Stimulated activated CD4-positive, alpha-beta T cell treated with anti-CD3 and anti-CD28 coated beads, TNF-alpha, amount 100 ng/mL, for 4 hours (primary cell): ENCODE measurements around the gene LITAF.
"Not testable (repeated sequence)": the region's sequence is repeated elsewhere in the genome, so short reads cannot be mapped to it uniquely, and the experiment has no call there.

ENCODE experiments used
- DNase-seq, 3 experiments: peaks; one replicate each; pipeline ENCODE4 v3.0.0-alpha.2; 2020; ENCODE audit warnings: low read depth in 3 of 3

The LITAF gene

DNA sequence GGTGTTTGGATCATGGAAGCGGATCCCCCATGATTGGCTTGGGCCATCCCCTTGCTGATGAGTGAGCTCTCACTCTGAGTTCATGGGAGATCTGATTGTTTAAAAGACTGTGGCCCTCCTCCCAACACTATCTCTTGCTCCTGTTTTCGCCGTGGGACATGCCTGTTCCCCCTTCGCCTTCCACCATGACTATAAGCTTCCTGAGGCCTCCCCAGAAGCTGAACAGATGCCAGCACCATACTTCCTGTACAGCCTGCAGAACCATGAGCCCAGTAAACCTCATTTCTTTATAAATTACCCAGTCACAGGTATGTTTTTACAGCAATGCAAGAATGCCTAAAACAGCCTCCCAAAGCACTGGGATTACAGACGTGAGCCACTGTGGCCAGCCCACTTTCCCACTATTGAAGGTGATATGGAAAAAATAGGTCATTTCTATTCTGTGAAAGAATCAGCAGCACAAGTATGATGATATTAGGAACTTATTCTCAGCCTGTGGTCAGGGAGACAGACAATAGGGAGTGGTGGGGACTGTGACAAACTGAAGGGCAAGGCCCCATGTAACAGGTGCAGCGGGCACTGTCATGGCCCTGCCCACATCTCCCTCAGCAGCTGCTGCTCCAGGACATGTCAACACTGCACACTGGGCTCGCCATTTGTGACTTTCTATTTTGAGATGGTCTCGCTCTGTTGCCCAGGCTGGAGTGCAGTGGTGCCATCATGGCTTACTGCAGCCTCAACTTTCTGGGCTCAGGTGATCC is 33.7 kb upstream of the LITAF start:
- no peak for DNase-seq

DNA sequence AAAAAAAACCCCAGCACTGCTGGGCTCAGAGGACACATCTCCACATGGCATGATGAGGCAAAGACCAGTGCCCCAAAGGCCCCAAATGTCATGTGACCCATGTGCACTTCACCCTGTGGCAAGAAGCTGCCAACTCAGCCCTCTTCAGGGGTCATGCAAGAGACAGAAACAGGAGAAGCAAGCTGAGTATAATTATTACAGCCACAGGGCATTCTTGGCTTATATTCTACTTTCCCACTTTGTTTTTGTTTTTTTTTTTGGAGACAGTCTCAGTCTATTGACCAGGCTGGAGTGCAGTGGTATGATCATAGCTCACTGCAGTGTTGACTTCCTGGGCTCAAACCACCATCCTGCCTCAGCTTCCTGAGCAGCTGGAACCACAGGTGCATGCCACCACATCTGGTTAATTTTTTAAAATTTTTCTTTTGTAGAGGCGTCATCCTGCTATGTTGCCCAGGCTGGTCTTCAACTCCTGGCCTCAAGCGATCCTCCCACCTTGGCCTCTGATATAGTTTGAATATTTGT is 32.7 kb upstream of the LITAF start:
- DNase-seq: no peak

DNA sequence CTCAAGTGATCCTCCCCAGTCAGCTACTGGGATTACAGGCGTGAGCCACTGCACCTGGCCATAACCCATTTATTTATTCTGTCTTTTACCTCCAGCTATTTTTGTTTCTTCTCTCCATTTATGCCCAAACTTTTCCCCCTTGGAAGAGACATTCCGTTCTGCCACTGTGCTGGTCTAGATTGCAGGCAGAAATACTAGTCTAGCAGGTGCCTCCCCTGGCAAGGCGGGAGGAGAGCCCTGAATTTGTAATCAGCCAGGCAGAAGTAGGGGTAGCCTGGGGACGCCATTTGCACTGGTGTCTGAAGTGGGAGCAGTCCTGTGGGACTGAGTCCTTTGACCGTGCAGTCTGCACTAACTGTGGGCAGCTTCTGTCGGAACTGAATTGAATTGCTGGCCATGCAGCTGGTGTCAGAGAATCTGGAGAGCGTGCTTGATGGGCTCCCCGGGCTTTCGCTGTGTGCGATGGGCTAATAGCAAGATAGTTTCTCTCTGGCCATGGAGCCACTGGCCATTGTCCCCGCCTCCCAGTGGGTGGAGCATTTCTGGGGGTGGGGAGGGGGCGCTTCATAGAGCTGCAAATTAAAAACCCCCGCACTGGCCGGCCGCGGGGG is 31.5 kb upstream of the LITAF start:
- no peak for DNase-seq

DNA sequence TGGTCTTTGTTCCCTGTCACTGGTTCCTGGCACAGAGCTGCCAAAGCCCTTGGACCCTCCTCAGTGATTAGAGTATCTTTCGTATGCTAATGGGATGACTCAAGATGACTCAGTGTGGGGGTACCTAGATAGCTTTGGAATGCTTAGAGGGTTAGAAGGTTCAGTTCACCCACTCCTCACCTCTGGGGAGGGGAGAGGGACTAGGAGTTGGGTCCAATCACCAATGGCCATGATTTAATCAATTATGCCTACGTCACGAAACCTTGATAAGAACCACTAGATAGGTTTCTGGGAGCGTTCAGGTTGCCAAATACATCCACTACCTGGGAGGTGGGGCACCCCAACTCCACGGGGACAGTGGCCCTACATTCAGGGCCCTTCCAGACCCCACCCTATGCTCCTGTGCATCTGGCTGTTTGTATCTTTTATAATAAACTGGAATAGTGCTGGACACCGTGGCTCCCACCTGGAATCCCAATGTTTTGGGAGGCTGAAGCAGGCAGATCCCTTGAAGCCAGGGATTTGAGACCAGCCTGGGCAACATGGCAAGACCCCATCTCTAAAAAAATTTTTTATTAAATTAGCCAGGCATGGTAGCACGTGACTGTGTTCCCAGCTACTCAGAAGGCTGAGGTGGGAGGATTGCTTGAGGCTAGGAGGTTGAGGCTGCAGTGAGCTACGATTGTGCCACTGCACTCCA is 29.2 kb upstream of the LITAF start:
- DNase-seq: no peak

DNA sequence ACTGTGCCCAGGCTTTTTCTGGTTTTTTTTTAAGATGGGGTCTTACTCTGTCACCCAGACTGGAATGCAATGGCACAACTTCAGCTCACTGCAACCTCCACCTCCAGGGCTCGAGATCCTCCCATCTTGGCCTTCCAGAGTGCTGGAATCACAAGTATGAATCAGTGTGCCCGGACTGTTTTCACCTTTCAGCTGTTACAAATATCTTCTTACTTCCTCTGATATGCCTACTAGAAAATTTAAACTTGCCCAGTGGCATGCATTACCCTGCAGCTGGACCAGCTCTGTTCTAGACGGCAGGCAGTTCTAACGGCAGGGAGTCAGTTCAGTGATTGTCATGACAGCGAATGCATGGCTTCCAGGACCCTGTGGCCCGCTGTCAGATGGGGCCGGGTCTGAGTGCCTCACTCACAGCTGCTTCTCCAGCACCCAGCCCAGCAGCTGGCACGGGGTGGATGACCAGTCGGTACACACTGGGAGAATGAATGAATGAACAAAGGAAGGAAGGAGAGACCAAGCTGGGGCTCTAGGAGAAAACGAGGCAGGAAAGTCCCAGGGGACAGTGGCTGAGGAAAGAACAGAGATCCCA is 28.0 kb upstream of the LITAF start:
- no peak for DNase-seq

DNA sequence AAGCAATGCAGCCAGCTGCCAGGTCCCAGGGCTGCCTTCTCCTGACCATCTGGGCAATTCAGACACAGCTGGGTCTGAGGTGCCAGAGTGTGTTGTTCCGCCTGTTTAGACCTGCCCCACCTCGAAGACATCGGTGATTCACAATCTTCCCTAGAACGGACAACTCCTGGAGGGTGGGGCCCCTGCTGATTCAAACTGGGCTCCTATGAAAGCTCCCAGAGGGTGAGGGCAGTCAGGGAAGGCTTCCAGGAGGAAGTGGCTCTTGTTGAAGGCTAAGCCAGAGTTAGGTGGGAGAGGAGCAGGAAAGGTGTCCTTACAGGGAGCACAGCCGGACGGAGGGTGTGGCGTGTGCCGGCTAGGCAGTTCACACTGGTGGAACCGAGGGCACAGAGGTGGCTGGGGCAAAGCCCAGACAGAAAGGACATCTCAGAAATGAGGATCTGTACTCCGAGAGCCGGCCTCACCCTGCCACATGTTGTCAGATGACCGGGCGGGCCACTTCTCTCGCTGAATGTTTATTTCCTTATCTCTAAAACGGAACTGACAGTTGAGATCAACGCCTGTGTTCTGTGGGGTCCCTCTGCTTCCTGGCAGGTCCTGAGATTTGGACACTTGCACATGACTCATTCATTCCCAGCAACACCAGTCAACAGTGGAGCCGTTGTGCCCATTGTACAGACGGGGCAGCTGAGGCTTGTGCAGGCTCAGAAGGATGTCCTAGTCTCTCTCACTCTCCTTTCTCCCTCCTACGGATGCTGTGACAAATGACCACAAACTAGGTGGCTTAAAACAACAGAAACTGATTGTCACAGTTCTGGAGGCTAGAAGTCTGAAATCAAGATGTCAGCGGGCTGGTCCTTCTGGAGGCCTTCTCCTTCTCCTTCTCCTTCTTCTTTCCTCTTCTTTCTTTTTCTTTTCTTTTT is 26.9 kb upstream of the LITAF start:
- DNase-seq: no peak

DNA sequence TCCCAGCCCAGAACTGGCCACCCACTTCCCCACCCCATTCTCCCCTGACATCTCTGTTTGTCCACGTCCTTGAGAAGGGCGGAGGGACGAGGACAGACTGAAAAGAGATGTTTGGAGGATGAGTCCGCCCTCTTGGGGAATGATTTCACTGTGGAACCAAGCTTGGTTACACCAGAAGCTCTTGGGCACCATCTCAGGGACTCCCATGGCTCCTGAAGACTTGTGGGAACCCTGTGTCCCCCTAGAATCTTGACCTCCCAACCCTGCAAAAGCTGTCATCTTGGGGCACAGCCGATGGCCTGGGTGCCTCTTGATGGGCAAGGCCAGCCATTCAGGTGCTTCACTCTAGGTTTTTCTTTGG is 25.9 kb upstream of the LITAF start:
- no peak for DNase-seq

DNA sequence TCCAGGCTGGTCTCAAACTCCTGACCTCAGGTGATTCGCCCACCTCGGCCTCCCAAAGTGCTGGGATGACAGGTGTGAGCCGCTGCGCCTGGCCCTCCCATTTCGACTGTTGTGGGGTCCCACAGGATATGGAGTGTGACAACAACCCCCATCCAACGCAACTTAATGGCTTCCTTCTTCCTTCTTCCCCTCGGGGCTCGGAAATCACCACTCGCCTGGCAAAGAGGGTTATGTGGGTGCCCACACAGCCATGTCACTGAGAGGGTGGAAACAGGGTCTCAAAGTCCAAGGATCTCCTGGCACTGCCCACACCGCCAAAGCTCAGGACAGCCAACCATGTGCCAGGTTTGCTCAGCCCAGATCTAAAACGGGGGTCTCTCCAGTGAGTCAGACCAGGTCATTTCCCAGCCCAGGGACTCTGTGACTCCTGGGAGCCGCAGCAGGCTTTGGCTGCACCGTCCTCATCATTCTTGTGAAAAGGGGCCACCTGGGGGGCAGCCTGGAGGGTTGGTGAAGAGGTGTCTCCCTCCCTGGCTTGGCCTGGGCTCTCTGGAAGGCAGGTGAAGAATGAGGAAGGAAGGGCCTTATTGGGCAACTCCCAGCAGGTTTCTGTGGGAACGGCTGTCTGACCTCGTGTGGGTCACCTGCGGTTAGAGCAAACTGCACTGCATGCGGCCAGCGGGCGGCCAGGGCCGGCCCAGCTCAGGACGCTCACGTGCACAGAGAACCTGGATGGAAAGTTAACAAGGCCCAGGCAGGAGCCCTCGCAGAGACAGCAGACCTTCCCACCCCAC is 25.3 kb upstream of the LITAF start:
- DNase-seq: no peak

DNA sequence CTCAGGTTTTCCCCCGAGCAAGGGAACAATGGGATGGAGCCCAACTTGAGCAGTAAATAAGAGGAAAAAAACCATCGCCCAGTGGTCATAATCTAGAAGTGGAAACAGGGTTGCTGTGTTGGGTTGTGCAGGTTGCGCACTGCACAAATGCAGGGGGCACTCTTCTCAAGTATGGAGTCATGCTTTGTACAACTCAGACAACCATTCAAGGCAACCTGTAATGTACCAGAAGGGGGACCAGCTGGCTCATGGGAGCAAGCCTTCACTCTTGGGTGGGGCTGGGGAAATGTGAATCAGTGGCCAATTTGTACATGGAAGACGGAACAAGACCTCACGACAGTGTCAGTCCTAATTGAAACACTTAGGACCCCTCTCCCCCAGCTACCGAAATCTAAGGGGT is 23.9 kb upstream of the LITAF start:
- no peak for DNase-seq

DNA sequence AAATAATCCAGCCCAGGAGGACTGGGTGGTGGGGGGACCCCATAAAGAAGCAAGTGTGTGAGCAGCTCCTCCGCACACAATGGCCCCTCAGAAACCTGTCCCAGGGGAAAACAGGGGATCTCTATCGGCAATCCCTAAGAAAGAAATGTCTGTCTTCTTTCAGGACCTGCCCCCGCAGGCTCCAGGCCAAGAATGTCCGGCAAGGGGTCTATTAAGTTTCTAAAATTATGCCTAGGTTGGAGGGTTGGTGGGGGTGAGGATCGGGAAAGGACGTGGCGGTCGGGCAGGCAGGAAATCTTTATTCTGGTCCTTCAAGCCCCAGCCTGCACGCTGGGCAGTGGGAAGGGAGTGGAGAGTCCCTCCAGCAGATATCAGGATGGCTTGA is 23.4 kb upstream of the LITAF start:
- DNase-seq: no peak

DNA sequence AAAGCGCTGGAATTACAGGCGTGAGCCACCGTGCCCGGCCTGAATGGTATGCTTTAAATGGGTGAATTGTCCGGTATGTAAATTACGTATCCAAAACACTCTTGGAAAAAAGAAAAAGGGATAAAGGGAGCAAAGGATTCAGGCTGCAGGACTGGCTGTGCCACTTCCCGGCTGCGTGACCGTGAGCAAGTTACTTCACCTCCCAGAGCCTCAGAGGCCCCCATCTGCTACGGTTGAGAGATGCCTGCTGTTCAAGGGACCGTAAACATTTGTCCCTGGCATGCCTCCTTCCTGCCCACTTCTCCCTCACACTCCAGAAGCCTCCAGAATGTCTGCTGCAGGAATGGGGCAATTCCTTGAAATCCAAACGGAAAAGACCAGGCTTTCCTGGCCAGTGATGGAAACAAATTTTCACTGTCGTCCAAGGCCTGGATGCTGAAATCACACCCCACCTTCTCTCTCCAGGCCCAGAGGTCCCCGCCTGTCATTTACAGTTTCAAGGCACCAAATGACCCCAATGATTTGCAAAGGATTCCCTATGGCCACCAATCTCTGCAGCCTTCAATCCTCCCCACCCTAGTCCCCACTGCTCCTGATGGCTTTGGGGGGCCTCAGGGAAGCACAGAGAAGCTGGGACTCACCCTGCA is 22.9 kb upstream of the LITAF start:
- DNase-seq: no peak

DNA sequence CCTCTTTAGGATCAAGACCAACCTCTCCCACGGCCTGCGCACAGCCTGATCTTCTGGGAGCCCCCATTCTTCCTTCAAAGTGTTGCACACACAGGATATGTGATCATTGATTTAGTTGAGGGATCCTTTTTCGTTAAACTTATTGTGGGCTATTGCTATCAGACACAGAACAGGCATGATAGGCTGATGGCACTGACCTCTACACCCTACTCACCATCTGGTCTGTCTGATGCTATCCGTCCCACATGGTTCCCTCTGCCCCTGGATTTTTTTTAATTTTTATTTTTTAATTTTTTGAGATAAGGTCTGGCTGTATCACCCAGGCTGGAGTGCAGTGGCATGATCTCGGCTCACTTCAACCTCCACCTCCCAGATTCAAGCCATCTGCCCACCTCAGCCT is 19.2 kb upstream of the LITAF start:
- no peak for DNase-seq

DNA sequence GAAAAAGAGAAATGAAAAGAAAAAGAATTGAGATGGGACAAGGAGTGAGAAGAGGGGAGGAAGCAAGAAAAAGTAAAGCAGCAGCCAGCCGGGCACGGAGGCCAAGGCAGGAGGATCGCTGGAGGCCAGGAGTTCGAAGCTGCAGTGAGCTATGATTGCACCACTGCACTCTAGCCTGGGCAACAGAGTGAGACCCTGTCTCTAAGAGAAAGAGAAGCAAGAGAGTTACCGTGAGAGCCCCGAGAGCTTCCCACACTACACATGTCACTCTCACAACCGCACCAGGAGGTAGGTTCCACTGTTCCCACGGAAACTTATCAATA is 18.8 kb upstream of the LITAF start:
- DNase-seq: no peak

DNA sequence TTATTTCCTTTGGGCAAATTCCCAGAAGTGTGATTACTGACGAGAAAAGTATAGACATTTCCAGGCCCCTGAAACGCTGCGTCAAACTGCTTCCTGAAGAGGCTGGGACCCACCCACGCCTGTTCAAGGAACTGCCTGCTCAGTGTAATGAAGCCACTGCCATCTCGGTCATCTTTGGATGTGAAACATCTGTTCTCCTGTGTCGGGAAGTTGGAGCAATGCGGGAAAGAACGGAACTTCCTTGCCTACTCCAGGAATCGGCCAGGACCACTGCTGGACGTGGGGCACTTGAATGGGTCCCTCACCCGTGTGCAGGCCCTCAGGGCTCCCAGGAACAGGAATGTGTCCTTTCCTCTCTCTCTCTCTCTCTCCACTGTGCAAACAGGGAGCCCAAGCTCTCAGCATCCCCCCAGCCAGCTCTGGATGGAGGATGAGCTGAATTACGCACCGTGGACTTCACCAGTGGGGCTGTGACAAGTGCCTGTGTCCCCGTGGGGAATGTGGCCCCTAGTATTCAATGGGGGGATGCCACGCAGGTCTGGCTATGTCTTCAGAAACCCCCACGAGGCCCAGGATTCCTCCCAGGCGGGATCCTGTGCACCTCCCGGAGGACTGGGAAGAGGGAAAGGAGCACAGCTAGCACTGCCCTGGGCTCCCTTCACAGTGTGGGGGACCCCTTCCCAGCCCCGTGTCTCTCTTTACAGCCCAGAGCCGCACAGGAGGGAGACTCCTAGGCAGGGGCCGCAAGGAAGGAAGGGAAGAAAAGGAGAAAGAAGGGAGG is 18.3 kb upstream of the LITAF start:
- no peak for DNase-seq

DNA sequence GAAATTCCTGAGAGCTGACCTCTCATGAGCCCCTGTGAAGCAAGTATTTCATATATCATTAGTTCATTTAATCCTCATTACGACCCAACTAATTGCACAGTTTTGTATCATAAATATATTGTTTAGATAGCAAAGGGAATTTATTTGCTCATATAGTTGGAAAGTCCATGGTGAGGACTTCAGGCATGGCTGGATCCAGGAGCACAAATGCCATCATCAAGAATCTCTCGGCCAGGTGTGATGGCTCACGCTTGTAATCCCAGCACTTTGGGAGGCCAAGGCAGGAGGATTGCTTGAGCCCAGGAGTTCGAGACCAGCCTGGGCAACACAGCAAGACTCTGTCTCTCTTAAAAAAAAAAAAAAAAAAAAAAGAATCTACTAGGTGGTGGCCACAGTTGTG is 17.6 kb upstream of the LITAF start:
- DNase-seq: not testable (repeated sequence)

DNA sequence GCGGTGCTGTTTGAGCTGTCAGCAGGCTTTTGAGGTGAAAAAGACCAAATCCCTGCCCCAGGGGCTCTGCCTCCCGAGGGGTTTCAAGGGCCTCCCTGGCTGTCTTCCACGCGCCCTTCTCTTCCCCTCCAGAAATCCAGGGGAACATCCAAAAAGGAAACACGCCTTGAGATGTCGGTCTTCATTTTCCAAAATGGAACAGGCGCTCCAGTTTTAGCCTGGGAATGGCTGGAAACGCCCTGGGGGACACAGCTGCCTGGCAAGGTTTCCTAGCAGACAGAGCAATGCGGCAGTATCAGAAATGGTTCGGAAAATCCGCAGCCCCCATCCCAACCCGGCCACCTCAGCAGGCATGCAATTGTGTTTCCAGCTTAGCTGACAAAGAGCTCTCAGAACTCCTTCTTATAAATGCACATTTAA is 16.6 kb upstream of the LITAF start:
- no peak for DNase-seq

DNA sequence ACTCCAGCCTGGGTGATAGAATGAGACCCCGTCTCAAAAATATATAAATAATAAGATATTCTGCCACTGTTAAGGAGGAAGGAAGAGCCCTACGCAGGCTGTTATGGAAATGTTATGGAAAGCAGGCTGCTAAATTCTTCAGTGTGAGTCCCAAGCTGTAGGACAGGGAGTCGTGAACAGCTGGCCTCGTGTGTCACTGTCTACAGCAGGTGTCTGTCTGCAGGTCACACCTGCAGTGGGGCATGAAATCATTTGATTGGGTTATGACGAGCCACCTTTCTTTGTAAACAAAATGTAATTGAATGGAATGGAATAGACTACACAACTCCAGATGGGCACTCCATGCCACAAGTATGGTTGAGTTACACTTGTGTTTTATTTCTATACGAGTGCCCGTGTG is 15.6 kb upstream of the LITAF start:
- no peak for DNase-seq

DNA sequence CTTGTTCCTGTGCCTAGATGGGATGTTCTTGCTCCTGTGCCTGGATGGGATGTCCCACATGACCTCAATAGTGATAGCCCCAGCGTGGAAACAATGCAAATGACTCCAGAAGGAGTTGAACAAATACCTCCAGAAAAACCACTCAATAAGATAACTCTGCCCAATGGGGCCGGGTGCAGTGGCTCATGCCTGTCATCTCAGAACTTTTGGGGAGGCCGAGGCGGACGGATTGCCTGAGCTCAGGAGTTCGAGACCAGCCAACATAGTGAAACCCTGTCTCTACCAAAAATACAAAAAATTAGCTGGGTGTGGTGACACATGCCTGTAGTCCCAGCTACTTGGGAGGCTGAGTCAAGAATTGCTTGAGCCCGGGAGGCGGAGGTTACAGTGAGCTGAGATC is 15.2 kb upstream of the LITAF start:
- no peak for DNase-seq

DNA sequence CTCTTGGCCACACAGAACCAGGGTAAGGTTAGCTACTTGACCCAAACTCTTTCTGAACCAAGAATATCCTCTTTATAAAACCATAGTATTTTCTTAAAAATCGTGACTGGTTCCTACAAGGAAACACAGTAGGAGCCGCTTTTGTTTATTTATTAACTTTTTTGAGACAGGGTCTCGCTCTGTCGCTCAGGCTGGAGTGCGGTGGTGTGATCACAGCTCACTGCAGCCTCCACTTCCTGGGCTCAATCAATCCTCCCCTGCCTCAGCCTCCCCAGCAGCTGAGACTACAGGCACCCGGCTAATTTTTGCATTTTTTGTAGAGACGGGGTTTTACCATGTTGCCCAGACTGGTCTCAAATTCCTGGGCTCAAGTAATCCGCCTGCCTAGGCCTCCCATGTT is 14.7 kb upstream of the LITAF start:
- DNase-seq: no peak

DNA sequence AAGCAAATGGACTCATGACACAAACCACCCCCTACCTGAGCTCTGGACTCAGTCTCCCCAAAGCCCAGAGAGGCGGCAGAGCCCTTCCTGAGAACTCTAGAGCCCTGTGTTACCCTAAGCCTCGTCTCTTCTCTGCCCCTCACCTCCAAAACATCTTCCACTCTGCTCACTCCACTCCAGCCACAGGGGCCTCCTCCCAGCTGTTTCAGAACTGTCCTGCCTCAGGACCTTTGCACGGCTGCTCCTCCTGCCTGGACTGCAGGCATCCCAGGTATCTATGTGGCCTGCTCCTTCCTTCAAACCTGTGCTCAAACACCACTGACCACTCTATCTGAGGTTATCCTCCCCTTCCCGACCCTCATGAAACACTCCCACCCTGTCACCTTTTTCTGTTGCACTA is 12.9 kb upstream of the LITAF start:
- DNase-seq: no peak
